ENCODE results near the gene SLC6A16. TPM values are rescaled to one million over a fixed set of nuclear protein-coding genes. Genes with fewer than 3 reads are reported as not detected.
"Not testable (repeated sequence)": the region's sequence is repeated elsewhere in the genome, so short reads cannot be mapped to it uniquely, and the experiment has no call there.

The SLC6A16 gene
- total RNA-seq, 1 experiment from 2014 or later = not detected

DNA sequence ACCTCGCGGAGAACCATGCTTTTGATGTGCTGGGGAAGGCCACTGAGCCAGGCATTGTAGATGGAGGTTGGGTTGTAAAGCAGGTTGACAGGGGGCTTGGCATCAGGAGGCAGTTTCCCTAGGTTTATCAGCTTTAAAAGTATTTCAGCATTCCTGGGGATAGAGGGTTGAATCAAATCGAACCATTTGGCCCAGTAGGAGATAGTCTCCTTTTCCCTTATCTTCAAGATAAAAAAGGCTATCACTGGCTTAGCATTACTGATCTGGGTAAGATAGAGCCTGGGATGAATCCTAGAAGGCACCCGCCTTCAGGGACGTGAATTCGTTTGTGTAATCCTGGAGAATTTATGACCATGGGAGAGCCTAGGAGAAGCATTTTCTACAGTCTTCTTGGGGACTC, 30.6 kb downstream of the SLC6A16 start:
- BruUV-seq (replicated peaks) = no TSS peak
- Mint-ChIP-seq H3K9me3 (ENCODE audit: unreplicated experiment) (no peaks in the 10 kb centered on the region), H3K4me3 (ENCODE audit: unreplicated experiment) (no peak overlapping the region), H3K27ac (ENCODE audit: low read depth, unreplicated experiment) (no peak overlapping the region), H3K4me1 (ENCODE audit: insufficient read depth, unreplicated experiment) (no peaks in the 10 kb centered on the region), H3K36me3 (ENCODE audit: insufficient read depth, unreplicated experiment) (no peaks in the 10 kb centered on the region), H3K27me3 (ENCODE audit: insufficient read depth, unreplicated experiment) (peaks cover 14% of the 10 kb centered on the region)
- no peak for DNase-seq (ENCODE audit: unreplicated experiment)
- CTCF ChIA-PET = no interaction called here
- TF ChIP-seq, protein P1, sequence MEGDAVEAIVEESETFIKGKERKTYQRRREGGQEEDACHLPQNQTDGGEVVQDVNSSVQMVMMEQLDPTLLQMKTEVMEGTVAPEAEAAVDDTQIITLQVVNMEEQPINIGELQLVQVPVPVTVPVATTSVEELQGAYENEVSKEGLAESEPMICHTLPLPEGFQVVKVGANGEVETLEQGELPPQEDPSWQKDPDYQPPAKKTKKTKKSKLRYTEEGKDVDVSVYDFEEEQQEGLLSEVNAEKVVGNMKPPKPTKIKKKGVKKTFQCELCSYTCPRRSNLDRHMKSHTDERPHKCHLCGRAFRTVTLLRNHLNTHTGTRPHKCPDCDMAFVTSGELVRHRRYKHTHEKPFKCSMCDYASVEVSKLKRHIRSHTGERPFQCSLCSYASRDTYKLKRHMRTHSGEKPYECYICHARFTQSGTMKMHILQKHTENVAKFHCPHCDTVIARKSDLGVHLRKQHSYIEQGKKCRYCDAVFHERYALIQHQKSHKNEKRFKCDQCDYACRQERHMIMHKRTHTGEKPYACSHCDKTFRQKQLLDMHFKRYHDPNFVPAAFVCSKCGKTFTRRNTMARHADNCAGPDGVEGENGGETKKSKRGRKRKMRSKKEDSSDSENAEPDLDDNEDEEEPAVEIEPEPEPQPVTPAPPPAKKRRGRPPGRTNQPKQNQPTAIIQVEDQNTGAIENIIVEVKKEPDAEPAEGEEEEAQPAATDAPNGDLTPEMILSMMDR (IDR thresholded peaks at IDR 0.05; ENCODE audit: unreplicated experiment) = no peak
- intact Hi-C loops (cut with micrococcal nuclease) = no loop called here
- POLR2A ChIA-PET = no interaction called here

DNA sequence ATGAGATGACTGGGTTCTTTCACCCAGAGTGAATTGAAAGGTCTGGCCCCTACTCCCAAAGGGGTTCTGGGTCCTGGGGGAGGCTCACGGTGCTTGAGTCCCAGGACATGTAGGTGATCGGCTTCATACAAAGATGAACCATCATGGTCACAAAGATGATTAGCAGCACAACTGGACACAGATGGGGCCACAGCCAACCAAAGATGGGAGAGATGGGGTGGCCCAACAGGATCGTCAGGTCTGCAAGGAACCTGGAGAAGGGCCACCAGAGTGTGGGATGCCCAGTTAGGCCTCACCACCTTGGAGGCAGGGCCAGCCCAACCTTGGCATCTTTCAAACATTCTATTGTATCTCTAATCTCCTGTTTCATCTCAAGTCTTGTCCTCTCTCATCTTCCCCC, 34.5 kb downstream of the SLC6A16 start:
- TF ChIP-seq, protein P1 (IDR thresholded peaks at IDR 0.05; ENCODE audit: unreplicated experiment) = no peak
- POLR2A ChIA-PET = no interaction called here
- no peaks in the 10 kb centered on the region for H3K9me3 Mint-ChIP-seq (ENCODE audit: unreplicated experiment)
- no peaks in the 10 kb centered on the region for H3K4me1 Mint-ChIP-seq (ENCODE audit: insufficient read depth, unreplicated experiment)
- H3K4me3 Mint-ChIP-seq (ENCODE audit: unreplicated experiment) = no peak overlapping the region
- no peak for DNase-seq (ENCODE audit: unreplicated experiment)
- no peaks in the 10 kb centered on the region for H3K27me3 Mint-ChIP-seq (ENCODE audit: insufficient read depth, unreplicated experiment)
- H3K36me3 Mint-ChIP-seq (ENCODE audit: insufficient read depth, unreplicated experiment) = no peaks in the 10 kb centered on the region
- H3K27ac Mint-ChIP-seq (ENCODE audit: low read depth, unreplicated experiment) = no peak overlapping the region
- intact Hi-C loops (cut with micrococcal nuclease) = no loop called here
- CTCF ChIA-PET = interaction anchor here (1.2 kb wide), 1 partner anchor 10 kb away, joined by 3 read pairs; no protein-coding TSS in a partner anchor
- BruUV-seq (replicated peaks) = no TSS peak

DNA sequence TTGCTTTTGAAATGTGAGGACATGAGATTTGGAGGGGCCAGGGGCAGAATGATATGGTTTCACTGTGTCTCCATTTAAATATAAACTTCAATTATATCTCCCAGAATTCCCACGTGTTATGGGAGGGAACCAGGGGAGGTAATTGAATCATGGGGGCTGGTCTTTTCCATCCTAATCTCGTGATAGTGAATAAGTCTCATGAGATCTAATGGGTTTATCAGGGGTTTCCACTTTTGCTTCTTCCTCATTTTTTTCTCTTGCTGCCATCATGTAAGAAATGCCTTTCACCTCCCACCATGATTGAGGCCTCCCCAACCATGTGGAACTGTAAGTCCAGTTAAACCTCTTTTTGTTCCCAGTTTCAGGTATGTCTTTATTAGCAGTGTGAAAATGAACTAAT, 35.7 kb downstream of the SLC6A16 start:
- H3K9me3 Mint-ChIP-seq (ENCODE audit: unreplicated experiment); H3K27ac Mint-ChIP-seq (ENCODE audit: low read depth, unreplicated experiment); intact Hi-C loops (cut with micrococcal nuclease); H3K27me3 Mint-ChIP-seq (ENCODE audit: insufficient read depth, unreplicated experiment); DNase-seq (ENCODE audit: unreplicated experiment); H3K4me1 Mint-ChIP-seq (ENCODE audit: insufficient read depth, unreplicated experiment); H3K4me3 Mint-ChIP-seq (ENCODE audit: unreplicated experiment); H3K36me3 Mint-ChIP-seq (ENCODE audit: insufficient read depth, unreplicated experiment); BruUV-seq (replicated peaks): not testable (repeated sequence)
- POLR2A ChIA-PET = interaction anchor here (0.7 kb wide), 1 partner anchor 347 kb away, joined by 3 read pairs; no protein-coding TSS in a partner anchor
- CTCF ChIA-PET = interaction anchor here (1.2 to 1.3 kb wide), 2 partner anchors 9 to 12 kb away, joined by 3 to 4 read pairs; no protein-coding TSS in a partner anchor

DNA sequence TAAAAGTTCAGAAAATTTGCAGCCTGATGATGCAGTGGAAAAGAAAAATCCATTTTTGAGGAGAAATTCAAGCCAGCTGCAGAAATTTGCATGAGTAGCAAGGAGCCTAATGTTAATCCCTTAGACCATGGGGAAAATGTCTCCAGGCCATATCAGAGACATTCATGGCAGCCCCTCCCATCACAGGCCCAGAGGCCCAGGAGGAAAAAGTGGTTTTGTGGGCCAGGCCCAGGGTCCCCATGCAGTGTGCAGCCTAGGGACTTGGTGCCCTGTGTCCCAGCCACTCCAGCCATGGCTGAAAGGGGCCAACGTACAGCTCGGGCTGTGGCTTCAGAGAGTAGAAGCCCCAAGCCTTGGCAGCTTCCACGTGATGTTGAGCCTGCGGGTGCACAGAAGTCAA, 36.8 kb downstream of the SLC6A16 start:
- H3K4me1 Mint-ChIP-seq (ENCODE audit: insufficient read depth, unreplicated experiment); H3K36me3 Mint-ChIP-seq (ENCODE audit: insufficient read depth, unreplicated experiment); H3K27me3 Mint-ChIP-seq (ENCODE audit: insufficient read depth, unreplicated experiment); H3K9me3 Mint-ChIP-seq (ENCODE audit: unreplicated experiment); POLR2A ChIA-PET; H3K27ac Mint-ChIP-seq (ENCODE audit: low read depth, unreplicated experiment); BruUV-seq (replicated peaks); DNase-seq (ENCODE audit: unreplicated experiment); H3K4me3 Mint-ChIP-seq (ENCODE audit: unreplicated experiment); intact Hi-C loops (cut with micrococcal nuclease): not testable (repeated sequence)
- CTCF ChIA-PET = interaction anchor here (1.3 kb wide), 1 partner anchor 10 kb away, joined by 4 read pairs; no protein-coding TSS in a partner anchor

DNA sequence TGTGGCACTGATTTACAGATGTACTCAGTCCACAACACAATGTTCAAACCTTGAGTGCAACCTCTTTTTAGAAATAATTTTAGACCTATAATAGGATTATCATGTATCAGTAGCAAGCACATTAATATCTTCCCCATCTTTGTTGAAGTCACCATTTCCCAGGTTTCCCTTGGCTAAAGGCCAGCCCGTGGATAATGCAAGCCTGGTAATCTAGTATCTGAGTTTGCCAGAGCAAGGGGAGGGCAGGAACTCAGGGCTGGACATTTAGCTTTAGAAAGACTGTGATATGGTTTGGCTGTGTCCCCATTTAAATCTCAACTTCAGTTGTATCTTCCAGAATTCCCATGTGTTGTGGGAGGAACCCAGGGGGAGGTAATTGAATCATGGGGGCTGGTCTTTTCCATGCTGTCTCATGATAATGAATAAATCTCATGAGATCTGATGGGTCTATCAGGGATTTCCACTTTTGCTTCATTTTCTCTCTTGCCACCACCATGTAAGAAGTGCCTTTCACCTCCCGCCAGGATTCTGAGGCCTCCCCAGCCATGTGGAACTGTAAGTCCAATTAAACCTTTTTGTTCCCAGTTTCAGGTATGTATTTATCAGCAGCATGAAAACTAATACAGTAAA, 37.7 kb downstream of the SLC6A16 start:
- no TSS peak for BruUV-seq (replicated peaks)
- ChIA-PET CTCF (interaction anchor here (0.8 kb wide), 1 partner anchor 255 kb away, joined by 3 read pairs; no protein-coding TSS in a partner anchor), POLR2A (interaction anchor here (1.3 kb wide), 1 partner anchor 19 kb away, joined by 6 read pairs; no protein-coding TSS in a partner anchor)
- Mint-ChIP-seq H3K27me3 (ENCODE audit: insufficient read depth, unreplicated experiment) (no peaks in the 10 kb centered on the region), H3K27ac (ENCODE audit: low read depth, unreplicated experiment) (no peak overlapping the region), H3K9me3 (ENCODE audit: unreplicated experiment) (no peaks in the 10 kb centered on the region), H3K4me3 (ENCODE audit: unreplicated experiment) (no peak overlapping the region), H3K4me1 (ENCODE audit: insufficient read depth, unreplicated experiment) (no peaks in the 10 kb centered on the region), H3K36me3 (ENCODE audit: insufficient read depth, unreplicated experiment) (no peaks in the 10 kb centered on the region)
- TF ChIP-seq, protein P1 (IDR thresholded peaks at IDR 0.05; ENCODE audit: unreplicated experiment) = no peak
- intact Hi-C loops (cut with micrococcal nuclease) = no loop called here
- no peak for DNase-seq (ENCODE audit: unreplicated experiment)
